ENCODE results near the gene TRPT1. TPM values are rescaled to one million over a fixed set of nuclear protein-coding genes. Genes with fewer than 3 reads are reported as not detected.

The TRPT1 gene
- total and polyA plus RNA-seq, 9 of the 15 experiments (the other 6 are each of a cell fraction or from before 2014, with no cell fraction given): 4.6 to 41.7 (median 23.1) TPM

GRCh38 chr11:64269540-64270220 lies 43.7 kb upstream of the TRPT1 start (continued):
- TF ChIP-seq ZNF23 (CRISPR knock-in tag; IDR thresholded peaks at IDR 0.05): no peak
- TF ChIP-seq E2F1 (CRISPR knock-in tag; IDR thresholded peaks at IDR 0.05): peak; percentile 66
- no peak for TF ChIP-seq HNRNPH1 (optimal IDR thresholded peaks at IDR 0.05; ENCODE audit: low read depth, low read length)
- no peak for TF ChIP-seq PURB (CRISPR knock-in tag; IDR thresholded peaks at IDR 0.05; ENCODE audit: low read depth)
- TF ChIP-seq SAP30 (IDR thresholded peaks at IDR 0.05; ENCODE audit: borderline replicate concordance, insufficient read depth, low read depth, low read length, poor library complexity, severe bottlenecking): no peak
- TF ChIP-seq KAT7 (CRISPR knock-in tag; IDR thresholded peaks at IDR 0.05; ENCODE audit: borderline replicate concordance): peak; percentile 70; the same call in 1 of the 2 replicates
- TF ChIP-seq ETV5 (CRISPR knock-in tag; IDR thresholded peaks at IDR 0.05; ENCODE audit: low read depth): peak; percentile 93
- no peak for TF ChIP-seq ZNF140 (CRISPR knock-in tag; IDR thresholded peaks at IDR 0.05)
- TF ChIP-seq NCOR1 (IDR thresholded peaks at IDR 0.05): peak; percentile 14; the same call in 1 of the 2 replicates
- no peak for TF ChIP-seq ZNF184 (CRISPR knock-in tag; IDR thresholded peaks at IDR 0.05)
- TF ChIP-seq ZNF639 (CRISPR knock-in tag; conservative IDR thresholded peaks at IDR 0.05 in 1 of 2, IDR thresholded peaks at IDR 0.05 in 1 of 2): no peak
- TF ChIP-seq HOXB6 (CRISPR knock-in tag; IDR thresholded peaks at IDR 0.05; ENCODE audit: borderline replicate concordance): no peak
- TF ChIP-seq PRMT5 (CRISPR knock-in tag; IDR thresholded peaks at IDR 0.05): no peak
- TF ChIP-seq POLR2H (tag; IDR thresholded peaks at IDR 0.05; ENCODE audit: low read depth): peak; percentile 86
- TF ChIP-seq ARID1B (IDR thresholded peaks at IDR 0.05): no peak
- TF ChIP-seq HMGXB4 (CRISPR knock-in tag; IDR thresholded peaks at IDR 0.05): no peak
- TF ChIP-seq ELF4 (CRISPR knock-in tag; IDR thresholded peaks at IDR 0.05): peak; percentile 93
- TF ChIP-seq SMC3 (conservative IDR thresholded peaks at IDR 0.05; ENCODE audit: insufficient read depth, low read depth, low read length): no peak
- peak in 1 of 2 experiments; percentile 58; a peak in 1 of 4 replicates for TF ChIP-seq FOXA3 (CRISPR knock-in tag; conservative IDR thresholded peaks at IDR 0.05 in 1 of 2, IDR thresholded peaks at IDR 0.05 in 1 of 2)
- no peak for TF ChIP-seq MCM7 (IDR thresholded peaks at IDR 0.05)
- 0 out of 2 replicates have a peak, but pooled peaks have one; percentile 55 for TF ChIP-seq CREB5 (CRISPR knock-in tag; IDR thresholded peaks at IDR 0.05)
